ENCODE data around the gene CSRP2.
A peak's percentile ranks its signal among the peaks of the same experiment; 100 is the strongest.

CSRP2 gene

DNA sequence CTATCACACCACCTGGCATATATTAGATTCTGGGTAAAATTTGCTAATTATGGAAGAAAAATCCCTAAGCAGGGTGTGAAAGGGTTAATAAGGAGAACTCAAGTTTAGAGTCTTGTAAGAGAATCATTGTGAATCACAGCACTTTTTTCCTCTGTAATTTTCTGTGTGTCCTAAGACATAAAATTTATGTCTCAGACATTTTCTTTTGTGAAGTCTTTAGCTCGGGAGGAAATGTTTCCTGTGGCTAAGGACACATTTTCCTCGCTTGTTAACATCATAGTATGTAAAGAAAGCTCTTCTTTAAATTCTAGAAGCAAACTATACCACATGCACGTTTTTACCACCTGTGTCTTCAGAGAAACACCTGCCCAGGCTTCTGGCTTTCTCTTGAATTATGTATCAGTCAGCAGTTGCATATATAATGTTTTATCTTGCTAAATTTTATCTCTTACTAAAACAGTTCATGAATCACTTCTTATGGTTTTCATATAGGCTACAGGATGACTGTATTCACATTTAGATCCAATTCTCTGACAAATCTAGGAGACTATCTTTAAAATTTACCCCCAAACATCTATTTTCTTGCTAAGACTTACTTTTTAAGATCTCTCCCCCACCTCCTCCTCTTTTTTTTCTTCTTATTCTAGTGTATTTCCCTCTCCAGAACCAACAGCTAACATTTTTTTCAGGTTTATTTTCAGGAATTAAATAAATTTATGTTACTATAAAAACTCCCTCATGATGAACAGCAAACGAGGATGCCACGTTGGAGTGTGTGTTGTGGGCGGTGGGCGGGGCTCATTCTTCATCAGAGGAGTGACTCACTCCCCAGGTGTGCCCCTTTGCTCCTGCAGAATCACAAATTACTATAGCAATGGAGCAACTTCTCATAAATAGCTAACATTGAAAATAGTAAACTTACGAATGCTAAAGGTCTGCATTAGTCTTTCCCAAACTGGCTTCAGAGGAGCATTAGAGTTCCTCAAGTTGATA is 11.6 kb upstream of the CSRP2 start:
- no peak for DNase-seq

DNA sequence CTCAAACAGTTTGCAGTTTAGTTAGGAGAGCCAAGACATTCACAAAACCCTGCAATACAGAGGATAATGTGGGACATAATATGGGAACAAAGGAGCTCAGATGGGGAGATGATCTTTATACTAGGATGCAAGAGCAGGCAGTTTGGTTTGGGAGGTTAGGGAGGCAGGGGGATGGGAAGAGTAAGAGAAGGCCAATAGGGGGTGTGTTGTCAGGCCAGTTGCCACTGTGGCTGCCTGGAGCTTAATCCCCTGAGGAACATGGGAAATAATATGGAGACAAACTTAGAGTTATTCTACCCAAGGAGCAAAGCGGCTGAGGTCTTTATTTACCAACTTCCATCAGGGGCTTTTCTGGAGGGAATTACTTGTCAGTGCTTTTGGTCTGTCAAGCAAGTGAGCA is 10.0 kb upstream of the CSRP2 start:
- DNase-seq, result no peak

DNA sequence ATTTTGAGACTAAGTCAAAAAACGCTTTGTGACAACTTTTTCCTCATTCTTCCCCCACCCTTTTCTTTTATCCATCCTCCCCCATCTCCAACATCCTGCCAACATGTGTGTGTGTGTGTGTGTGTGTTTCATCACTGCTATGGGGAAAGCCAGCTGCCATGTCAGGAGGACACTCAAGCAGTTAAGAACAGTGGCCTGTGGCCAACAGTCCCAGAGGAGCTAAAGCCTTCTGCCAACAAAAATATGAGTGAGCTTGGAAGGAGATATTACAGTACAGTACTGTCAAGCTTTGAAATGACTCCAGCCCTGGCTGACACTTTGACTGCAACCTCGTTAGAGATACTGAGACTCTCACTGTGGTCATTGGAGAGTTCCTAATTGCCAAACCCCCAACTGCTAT is 5.0 kb upstream of the CSRP2 start:
- no peak for DNase-seq

DNA sequence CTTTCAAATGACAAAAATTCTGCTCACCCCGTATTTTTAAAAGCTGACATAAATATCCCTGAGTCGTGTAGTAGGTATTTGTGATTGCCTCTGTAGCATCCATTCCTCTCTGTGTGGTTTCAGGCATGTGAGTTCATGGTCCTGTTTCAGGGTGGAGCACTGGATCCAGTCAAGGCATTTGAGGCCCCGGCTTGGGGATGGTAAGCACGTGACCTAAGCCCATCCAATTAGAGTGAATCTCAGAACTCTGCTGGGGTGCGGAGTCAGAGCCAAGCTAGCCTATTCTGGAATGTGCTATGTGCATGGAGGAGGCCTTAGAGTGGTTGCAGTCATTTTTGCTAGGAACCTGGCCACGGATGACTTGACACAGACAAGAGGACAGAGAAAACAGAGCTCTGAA is 4.3 kb upstream of the CSRP2 start:
- no peak for DNase-seq

DNA sequence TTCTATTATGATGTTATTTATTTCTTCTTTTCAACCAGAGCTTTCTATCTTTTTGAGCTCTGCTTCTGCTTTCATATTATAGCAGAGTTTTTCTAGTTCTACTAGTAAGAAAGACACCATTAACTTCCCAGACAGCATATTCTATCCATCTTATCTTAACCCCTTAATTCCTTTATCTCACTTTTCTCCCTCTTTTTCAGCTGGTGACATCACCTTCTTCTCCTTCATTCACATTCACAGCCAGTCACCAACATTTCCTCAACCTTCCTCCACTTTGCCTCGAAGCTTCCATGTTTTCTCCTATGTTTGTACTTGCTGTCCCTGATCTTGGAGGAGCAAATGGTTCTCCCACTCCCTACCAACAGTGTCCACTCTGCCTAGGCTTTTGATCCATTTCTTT is 3.5 kb upstream of the CSRP2 start:
- no peak for DNase-seq

DNA sequence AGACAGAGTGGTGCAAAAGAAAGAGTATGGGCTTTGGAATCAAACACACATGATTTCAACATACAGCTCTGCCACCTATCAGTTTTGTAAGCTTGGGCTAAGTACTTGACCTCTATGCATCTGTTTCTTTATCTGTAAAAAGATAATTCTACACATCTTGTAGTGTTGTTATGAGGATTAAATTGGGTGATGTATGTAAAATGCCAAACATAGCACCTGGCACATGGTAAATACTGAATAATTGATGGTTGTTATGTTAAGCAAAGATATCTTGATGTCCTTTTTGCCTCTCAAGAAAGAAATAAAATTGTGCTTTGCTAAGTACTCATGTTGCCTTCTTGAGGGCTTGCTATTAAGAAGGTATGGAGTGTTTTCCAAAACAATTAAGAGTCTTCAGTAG is 2.3 kb upstream of the CSRP2 start:
- DNase-seq, result no peak

DNA sequence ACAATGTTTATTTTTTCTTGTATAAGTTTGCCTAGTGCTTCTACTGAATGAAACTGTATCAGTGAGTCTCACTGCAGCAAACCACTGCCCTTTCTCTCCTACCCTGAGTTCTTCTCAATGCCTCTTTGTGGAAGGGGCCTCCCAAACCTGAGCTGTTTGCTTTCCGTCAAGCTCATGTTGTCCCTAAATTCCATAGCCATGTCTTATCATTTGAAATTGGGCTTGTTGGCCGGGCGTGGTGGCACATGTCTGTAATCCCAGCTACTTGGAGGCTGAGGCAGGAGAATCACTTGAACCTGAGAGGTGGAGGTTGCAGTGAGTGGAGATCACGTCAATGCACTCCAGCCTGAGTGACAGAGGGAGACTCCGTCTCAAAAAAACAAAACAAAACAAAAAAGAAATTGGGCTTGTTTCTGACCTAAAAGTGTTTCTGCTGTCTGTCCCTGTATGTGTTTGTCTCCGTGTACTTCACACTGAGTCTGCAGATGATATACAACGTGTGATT is 1.8 kb upstream of the CSRP2 start:
- DNase-seq, result no peak

DNA sequence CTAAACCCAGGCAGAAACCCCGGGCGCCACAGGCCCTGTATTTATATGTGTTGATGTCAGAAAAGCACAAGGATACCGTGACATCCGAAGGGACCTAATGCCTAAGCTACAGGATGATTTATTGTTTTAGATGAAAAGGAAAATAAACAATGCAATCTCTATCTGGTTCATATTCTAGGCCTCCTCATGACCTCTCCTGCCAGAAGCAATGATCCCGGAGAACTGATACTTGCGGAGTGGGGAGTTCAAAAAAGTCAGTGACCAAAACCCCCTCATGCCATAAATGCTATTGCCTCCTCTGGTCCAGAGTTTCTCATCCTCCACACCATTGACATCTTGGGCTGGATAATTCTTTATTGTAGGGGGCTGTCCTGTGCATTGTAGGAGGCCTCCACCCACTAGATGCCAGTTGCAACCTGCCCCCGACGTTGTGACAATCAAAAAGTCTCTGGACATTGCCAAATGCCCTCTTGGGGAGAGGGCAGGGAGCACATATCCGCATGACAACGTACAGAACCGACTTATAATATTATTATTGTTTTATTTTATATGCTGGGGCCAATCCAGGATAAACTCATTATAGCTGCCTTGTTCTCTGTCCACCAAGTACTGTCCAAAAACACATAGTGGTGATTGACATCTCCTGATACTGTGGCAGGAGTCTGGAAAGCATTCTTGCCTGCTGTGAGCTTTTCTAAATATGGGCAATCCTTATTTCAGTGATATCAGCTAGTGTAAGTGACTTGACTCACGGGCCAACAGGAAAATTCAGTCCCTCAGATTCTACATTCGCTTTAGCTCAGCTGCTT is 1.1 kb upstream of the CSRP2 start:
- DNase-seq, result no peak

DNA sequence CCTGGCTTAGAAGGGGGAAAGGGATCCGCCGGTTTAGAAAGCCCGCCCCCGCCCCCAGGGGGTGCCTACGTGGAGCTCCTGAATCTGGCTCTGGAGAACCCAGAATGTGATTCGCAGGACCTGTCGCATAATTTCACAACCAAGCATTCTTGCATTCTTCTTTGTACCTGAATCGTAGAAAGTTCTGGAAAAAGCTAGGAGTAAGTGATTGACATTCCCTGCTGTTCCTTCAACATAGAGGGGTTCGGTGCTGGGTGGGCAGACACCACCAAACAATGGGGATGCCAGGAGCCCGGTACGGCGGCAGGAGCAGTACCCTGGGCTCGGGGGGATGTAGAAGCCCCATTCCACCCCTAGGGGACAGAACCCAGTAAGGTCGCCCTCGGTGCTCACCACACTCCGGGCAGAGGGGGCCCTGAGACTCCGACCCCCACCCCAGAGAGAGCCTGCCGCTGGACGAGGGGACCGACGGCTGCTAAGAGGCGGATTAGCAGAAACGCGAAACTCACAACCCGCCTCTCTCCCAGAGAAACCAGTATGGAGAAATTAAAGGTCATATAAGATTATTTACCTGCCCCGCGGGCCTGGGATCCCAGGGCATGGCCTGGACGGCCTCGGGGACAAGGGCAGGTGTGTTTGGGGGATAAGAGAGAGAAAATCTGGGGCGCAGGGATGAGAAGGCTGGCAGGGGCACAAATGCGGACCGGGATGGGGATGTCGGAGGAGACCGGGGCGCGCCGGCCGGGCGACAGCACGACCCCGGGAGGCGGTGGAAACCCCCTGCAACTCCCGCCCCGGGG is 520 bp downstream of the CSRP2 start:
- DNase-seq, result no peak

DNA sequence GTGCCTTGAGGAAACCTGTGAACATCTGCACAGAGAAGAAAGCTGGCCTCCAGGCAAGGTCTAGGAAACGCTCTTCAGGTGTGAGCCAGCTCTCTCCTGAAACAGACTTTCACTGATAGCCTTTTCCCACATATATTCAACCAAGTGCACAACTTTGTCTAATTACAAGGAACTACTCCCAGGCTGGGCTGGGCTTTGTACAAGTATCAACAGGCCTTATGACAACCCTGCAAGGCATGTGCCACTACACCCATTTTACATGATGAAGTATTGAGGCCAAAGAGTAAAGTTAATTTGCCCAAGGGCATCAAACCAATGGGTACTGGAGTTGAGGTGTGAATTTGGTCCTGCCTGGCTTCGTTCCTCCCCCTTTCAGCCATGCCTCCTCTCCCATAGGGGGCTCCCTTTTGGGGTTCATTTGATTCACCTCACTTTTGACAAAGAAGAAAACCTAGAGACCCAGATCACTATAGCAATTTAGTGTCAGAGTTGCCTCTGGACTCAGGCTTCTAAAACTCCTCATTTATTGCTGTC is 2.1 kb downstream of the CSRP2 start:
- DNase-seq, result no peak

DNA sequence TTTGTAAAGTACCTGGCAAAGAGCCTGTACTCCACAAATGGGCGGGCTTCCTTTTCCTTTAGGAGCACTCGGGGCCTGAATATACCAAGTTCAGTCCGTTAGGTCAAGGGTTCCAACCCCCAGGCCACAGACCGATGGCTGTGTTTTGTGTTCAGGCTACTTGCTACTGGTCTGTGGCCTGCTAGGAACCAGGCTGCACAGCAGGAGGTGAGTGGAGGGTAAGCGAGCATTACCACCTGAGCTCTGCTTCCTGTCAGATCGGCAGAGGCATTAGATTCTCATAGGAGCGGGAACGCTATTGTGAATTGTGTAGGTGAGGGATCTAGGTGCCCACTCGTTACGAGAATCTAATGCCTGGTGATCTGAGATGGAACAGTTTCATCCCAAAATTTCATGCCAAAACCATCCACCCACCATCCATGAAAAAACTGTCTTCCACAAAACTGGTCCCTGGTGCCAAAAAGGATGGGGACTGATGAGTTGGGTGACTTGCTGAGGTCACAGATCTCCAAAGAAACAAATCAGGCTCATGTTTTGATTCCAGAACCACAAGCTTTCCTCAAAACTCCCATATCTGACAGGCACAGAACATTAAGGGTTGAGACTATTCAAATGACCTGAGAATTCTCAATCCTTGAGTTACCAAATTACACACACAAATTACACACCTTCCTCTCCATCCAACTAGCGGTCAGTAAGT is 4.2 kb downstream of the CSRP2 start:
- no peak for DNase-seq

DNA sequence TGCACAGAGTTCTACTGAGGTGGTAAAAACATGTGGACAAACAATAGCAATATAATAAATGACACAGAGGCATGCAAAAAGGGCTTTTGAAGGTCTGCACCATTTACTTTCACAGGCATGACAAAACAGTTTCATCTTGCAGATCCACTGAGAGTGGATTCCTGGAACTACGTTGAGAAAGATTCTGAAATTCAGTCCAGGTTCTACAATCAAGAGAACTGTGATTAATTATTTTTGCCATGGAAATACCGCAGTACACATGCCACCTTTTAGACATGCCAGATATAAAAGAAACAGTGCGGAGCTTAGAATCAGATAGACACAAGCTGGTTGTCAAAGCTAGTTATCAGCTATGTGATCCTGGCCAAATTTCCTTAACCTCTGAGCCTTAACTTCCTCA is 4.8 kb downstream of the CSRP2 start:
- no peak for DNase-seq

DNA sequence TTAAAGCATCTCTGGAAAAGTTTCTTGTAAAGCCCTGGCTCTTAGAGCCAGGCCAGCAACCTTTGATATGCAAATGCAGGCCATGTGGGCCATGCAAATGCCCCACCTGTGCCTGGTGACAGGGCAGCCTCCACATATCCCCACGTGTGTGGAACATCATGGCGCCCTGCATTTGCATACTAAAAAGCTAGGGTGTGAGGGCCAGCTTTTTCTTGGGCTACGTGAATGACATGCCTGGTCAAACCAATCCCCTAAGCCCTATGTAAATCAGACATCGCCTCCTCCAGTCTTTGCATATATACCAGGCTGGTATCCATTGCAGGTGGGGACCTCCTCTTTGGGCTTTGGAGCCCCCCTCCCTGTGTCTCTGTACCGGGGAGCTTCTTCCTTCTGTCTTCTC is 6.4 kb downstream of the CSRP2 start:
- DNase-seq, result no peak

DNA sequence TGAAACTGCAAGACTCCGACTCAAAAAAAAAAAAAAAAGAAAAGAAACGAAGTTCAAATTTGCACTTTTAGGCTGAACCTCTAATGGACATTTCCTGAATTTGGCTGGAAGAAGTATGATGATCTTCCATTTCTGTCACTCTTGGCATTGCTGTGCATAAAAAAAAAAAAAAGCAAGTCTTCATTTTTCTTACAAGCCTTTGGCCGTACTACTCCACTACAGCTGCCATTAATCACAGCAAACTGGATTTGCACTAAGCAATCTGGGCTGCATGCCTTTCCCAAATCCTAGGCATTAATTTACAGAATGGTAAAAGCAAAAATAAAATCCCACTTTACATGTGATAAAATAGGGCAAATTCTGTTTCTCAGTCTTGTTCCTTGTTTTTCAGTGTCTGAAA is 7.1 kb downstream of the CSRP2 start:
- DNase-seq, result no peak

DNA sequence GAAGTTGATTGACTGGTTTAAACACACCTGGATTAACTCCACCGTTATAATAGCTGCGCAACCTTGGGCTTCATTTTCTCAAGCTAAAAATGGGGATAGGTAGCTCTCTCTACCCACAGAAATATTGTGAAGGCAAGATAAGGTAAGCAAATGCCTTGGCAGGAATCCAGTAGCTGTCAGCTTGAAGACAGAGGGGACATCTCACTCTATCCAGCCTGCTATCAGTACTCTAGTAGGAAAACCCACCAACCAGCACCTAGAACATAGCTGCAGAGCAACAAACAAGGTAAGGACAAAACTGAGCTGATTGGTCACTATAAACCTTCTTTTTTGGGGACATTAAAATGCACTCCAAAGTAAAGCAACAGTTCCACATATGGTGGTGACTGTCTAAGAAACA is 7.7 kb downstream of the CSRP2 start:
- no peak for DNase-seq

DNA sequence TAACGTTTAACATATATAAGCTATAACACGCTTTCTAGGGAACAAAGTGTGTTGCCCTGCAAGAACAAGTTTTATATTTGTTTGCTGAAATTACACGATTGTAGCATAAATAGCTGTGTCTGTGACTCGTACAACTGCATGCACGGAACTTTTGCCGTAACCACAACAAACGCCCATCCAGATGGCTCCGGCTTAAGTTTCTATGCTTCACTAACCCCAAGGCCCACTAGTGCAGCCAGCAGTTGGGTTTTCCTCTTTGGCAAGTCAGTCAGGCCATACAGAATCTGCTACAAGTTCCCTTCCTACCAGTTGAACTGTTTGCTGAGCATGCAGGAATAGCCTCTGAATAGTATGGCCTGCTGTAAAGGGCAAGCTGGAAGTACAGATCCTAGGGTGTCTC is 12.1 kb downstream of the CSRP2 start:
- peak in 1 of 2 experiments; percentile 12 for DNase-seq

DNA sequence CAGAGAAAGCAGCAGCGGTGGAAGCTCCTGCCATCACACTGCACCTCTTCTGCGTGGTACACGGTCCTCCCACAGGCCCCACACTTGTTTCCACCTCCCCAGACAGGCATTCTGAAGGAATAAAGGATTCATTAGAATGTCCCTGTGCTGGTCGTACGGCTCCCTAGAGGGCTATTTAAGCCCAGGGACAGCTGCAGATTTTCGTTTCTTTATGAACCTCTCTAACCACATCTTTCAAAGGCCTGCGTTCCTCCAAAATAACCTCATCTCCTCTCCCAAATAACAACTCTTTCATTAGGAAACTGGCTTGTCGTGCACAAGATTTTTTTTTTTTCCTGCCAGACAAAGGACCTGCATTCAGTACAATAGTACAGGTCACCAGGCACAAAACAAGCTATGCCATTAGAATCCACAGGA is 12.7 kb downstream of the CSRP2 start:
- DNase-seq, result peak; percentile 25 to 35

DNA sequence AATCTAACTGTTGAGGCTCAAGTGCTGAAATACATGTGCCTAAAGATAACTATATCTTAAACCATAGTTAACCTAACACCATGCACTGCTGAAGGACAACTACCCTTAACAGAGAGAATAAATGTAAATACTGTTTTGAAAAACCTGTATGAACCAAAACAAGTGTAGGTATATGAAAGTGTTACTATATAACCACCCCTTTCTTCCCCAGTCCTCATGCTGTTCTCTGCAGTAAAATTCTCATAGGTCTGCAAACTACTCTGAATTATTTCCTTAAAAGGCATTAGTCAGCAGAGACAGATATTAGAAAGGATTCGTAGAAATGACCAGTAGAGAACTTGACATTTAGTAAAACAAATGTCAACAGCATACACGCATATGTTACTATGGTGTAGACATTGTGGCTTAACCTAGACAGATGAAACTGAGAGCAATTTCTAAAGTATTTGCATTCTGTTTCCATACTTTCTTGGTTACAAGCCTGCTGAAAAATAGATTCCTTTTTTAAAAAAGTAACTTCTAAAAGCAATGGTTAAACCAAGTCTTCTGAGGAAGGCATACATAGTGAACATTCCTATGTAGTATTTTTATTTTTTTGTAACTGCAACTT is 13.9 kb downstream of the CSRP2 start:
- no peak for DNase-seq

DNA sequence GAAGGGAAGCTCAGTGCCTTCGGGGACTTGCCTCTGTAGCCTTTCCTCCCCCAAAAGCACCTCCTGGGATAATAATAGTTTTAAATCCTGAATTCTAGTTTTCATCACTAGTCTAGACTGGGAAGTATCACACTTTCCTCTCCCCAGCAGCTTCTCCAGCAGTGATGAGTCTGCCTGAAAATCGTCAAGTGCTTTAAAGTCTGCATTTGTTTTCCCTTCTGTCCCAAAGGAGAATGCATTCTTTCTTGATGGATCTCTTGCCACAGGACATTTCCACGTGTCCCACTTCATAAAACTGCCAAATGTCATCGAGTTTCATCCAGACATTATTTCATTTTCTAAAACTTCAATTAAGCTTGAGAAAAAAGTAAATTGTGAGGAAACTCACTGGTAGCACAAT is 15.0 kb downstream of the CSRP2 start:
- no peak for DNase-seq

DNA sequence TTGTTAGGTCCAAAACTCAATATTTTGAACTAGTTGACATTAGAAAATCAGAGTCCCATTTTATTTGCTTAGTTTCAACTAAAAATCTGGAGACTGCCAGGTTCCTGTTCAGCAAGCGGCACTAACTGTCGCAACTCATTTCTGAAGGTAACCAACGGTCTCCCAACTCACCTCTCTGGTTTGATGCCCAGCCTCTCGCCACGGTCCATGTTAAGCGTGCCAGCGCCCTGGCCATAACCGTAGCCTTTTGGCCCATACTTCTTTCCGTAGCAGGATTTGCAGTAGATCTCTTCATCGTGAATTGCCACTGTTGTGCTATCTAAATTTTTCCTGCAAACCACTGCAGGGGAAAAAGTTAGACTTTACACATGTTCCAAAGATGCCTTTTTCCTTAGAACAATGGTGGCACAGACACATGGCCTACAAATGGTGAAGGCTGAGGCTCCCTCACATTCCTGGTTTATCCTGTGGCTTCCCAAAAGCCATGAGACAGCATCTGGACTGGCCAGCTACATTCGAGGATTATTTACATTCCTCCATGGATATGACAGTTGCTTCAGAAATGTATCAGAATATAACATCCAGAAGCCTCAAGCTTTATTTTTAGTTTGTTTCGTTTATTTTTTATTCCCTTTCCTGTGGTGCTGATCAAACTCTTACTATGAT is 15.7 kb downstream of the CSRP2 start:
- no peak for DNase-seq

DNA sequence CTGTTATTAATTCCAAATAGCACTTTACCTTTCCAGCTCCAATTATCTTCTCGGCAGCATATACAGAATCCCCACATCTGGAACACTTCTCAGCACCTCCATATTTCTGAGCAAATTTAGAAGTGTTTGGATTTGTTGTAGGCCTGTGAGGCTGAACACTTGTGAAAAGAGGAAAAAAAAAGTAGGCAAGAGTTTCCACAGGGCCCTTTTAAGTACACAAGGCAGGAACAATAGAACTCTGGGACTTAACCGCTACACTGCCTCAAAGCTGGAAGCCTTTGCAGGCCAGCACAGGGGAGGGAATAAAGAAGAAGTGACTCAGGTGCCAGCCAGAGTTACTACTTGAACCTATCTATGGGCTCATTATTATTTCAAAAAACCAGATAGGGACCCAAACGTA is 18.6 kb downstream of the CSRP2 start:
- no peak for DNase-seq
